Keratinocyte (primary cell): ENCODE results near the gene NHSL2. TPM values are rescaled to one million over a fixed set of nuclear protein-coding genes. Genes with fewer than 3 reads are reported as not detected.

Source experiments
- DNase-seq: peaks from one replicate; pipeline ENCODE4 v3.0.0-alpha.2; 2011; ENCODE audit warnings: low read depth, missing footprints, low spot score
- FAIRE-seq: peaks from 2 replicates; lab custom pipeline; 2011; peaks lifted over from hg19 to GRCh38; lab: Jason Lieb, UNC
- H2AFZ ChIP-seq: 2 replicates; pipeline ENCODE4 v1.6.0; 2012; ENCODE audit warnings: low read length, control low read depth, inconsistent platforms; ENCODE audit not compliant: control insufficient read depth
- H3K27ac ChIP-seq: 2 replicates; pipeline ENCODE4 v1.5.1; 2011; ENCODE audit warnings: low read length; ENCODE audit not compliant: control insufficient read depth, insufficient read depth
- H3K27me3 ChIP-seq: 3 replicates; pipeline ENCODE4 v1.6.0; 2011; ENCODE audit warnings: low read length; ENCODE audit not compliant: control insufficient read depth, insufficient read depth; ENCODE audit errors: extremely low read depth
- H3K36me3 ChIP-seq, 2 experiments: 2 replicates in 1 of 2; 3 replicates in 1 of 2; pipeline ENCODE4 v1.5.1; 2011; ENCODE audit warnings: low read length in 2 of 2, mild to moderate bottlenecking in 1 of 2; ENCODE audit not compliant: control insufficient read depth in 2 of 2, insufficient read depth in 2 of 2; ENCODE audit errors: extremely low read depth in 1 of 2
- H3K4me1 ChIP-seq: 3 replicates; pipeline ENCODE4 v1.5.1; 2011; ENCODE audit warnings: low read length; ENCODE audit not compliant: control insufficient read depth, insufficient read depth; ENCODE audit errors: extremely low read depth
- H3K4me2 ChIP-seq: 3 replicates; pipeline ENCODE4 v1.6.0; 2011; ENCODE audit warnings: low read depth, low read length; ENCODE audit not compliant: control insufficient read depth, insufficient read depth; ENCODE audit errors: extremely low read depth
- H3K4me3 ChIP-seq, 3 experiments: fragments of 200-600 bp in 1 of 3; sonication (generic) in 1 of 3; 2 replicates in 2 of 3; 3 replicates in 1 of 3; pipeline ENCODE4 v1.5.1; 2011 to 2016; ENCODE audit warnings: low read length in 3 of 3, mild to moderate bottlenecking in 3 of 3, control low read depth in 2 of 3, inconsistent platforms in 1 of 3, low read depth in 1 of 3, mixed read lengths in 1 of 3, mixed run types in 1 of 3, moderate library complexity in 1 of 3; ENCODE audit not compliant: control insufficient read depth in 2 of 3, insufficient read depth in 2 of 3; ENCODE audit errors: extremely low read depth in 1 of 3
- H3K79me2 ChIP-seq: 2 replicates; pipeline ENCODE4 v1.6.0; 2012; ENCODE audit warnings: low read length; ENCODE audit not compliant: control insufficient read depth, insufficient read depth
- H3K9ac ChIP-seq: 3 replicates; pipeline ENCODE4 v1.6.0; 2011; ENCODE audit warnings: low read length; ENCODE audit not compliant: control insufficient read depth, insufficient read depth; ENCODE audit errors: extremely low read depth
- H3K9me1 ChIP-seq: 3 replicates; pipeline ENCODE4 v1.6.0; 2011; ENCODE audit warnings: low read length; ENCODE audit not compliant: control insufficient read depth, insufficient read depth; ENCODE audit errors: extremely low read depth
- H3K9me3 ChIP-seq: 2 replicates; pipeline ENCODE4 v1.5.1; 2012; ENCODE audit warnings: low read depth, low read length; ENCODE audit not compliant: control insufficient read depth
- H4K20me1 ChIP-seq: 3 replicates; pipeline ENCODE4 v1.6.0; 2011; ENCODE audit warnings: low read length; ENCODE audit not compliant: control insufficient read depth, insufficient read depth; ENCODE audit errors: extremely low read depth
- EZH2 ChIP-seq: IDR thresholded peaks from one replicate; pipeline ENCODE4 v1.6.1; 2012; ENCODE audit warnings: inconsistent platforms, mild to moderate bottlenecking, low read length, moderate library complexity
- dilution Hi-C: fragments of 300-500 bp; cut with MboI; formaldehyde crosslinking; loops from one replicate; pipeline ENCODE4 v1.7.0; 2020; ENCODE audit warnings: low sequenced_read_pairs; ENCODE audit not compliant: extremely low pct_ligation_motif_present
- polyA plus RNA-seq, 5 experiments: library from polyadenylated mRNA; depleted of rRNA in 3 of 5; stranded (reverse) in 3 of 5; stranded (forward) in 1 of 5; unstranded in 1 of 5; fragments of >200 nt; gene quantifications; 1 replicate in 1 of 5; 2 replicates in 3 of 5; 3 replicates in 1 of 5; pipeline versions ENCODE4 v1.2.1 to v1.2.3, GENCODE V29; 2011 to 2012; ENCODE audit warnings: missing spikeins in 2 of 5, low read depth in 1 of 5, low replicate concordance in 1 of 5
- TF ChIP-seq, protein P1 (sequence below), 3 experiments: IDR thresholded peaks in 1 of 3; conservative IDR thresholded peaks in 1 of 3; optimal IDR thresholded peaks in 1 of 3; 2 replicates in 2 of 3; 3 replicates in 1 of 3; pipeline versions ENCODE3 to v1.5.1; 2011; ENCODE audit warnings: low read length in 3 of 3, mild to moderate bottlenecking in 3 of 3, moderate library complexity in 2 of 3, control low read depth in 1 of 3, inconsistent platforms in 1 of 3; ENCODE audit not compliant: insufficient read depth in 2 of 3; ENCODE audit errors: extremely low read depth in 1 of 3

The NHSL2 gene
- polyA plus RNA-seq, 1 donor (not counting 4 experiments of a cell fraction or from before 2014, with no cell fraction given) = 0.04 TPM

GRCh38 chrX:71911731-71912050 is 1.0 kb downstream of the NHSL2 start:
- dilution Hi-C loops = no loop called here
- no peaks in the 10 kb centered on the region for H3K9me1 ChIP-seq
- H2AFZ ChIP-seq = no peak overlapping the region
- H3K9ac ChIP-seq = no peak overlapping the region
- H3K9me3 ChIP-seq = no peaks in the 10 kb centered on the region
- H3K4me2 ChIP-seq = peak overlapping the region; percentile 51
- H3K4me3 ChIP-seq = no peak overlapping the region
- DNase-seq (no peak), FAIRE-seq (no peak)
- no peaks in the 10 kb centered on the region for H3K36me3 ChIP-seq
- TF ChIP-seq, protein P1, sequence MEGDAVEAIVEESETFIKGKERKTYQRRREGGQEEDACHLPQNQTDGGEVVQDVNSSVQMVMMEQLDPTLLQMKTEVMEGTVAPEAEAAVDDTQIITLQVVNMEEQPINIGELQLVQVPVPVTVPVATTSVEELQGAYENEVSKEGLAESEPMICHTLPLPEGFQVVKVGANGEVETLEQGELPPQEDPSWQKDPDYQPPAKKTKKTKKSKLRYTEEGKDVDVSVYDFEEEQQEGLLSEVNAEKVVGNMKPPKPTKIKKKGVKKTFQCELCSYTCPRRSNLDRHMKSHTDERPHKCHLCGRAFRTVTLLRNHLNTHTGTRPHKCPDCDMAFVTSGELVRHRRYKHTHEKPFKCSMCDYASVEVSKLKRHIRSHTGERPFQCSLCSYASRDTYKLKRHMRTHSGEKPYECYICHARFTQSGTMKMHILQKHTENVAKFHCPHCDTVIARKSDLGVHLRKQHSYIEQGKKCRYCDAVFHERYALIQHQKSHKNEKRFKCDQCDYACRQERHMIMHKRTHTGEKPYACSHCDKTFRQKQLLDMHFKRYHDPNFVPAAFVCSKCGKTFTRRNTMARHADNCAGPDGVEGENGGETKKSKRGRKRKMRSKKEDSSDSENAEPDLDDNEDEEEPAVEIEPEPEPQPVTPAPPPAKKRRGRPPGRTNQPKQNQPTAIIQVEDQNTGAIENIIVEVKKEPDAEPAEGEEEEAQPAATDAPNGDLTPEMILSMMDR (optimal IDR thresholded peaks at IDR 0.05 in 1 of 3, IDR thresholded peaks at IDR 0.05 in 1 of 3, conservative IDR thresholded peaks at IDR 0.05 in 1 of 3; ENCODE audit: extremely low read depth in 1 of 3, insufficient read depth in 2 of 3, low read length in 3 of 3) = no peak
- peak; percentile 47 for TF ChIP-seq EZH2
- H3K79me2 ChIP-seq = no peaks in the 10 kb centered on the region
- H3K27me3 ChIP-seq = peaks cover 33% of the 10 kb centered on the region
- H3K27ac ChIP-seq = no peak overlapping the region
- H3K4me1 ChIP-seq = no peaks in the 10 kb centered on the region
- no peaks in the 10 kb centered on the region for H4K20me1 ChIP-seq

- H2AFZ ChIP-seq = no peak overlapping the region
- peaks cover 32% of the 10 kb centered on the region for H3K27me3 ChIP-seq
- H3K9ac ChIP-seq = no peak overlapping the region
- FAIRE-seq (no peak), DNase-seq (no peak)
- no peaks in the 10 kb centered on the region for H3K9me1 ChIP-seq
- H3K4me3 ChIP-seq = no peak overlapping the region
- H3K79me2 ChIP-seq = no peaks in the 10 kb centered on the region
- dilution Hi-C loops = no loop called here
- H3K27ac ChIP-seq = no peak overlapping the region
- H4K20me1 ChIP-seq = no peaks in the 10 kb centered on the region
- H3K36me3 ChIP-seq = no peaks in the 10 kb centered on the region
- no peaks in the 10 kb centered on the region for H3K4me1 ChIP-seq
- H3K9me3 ChIP-seq = no peaks in the 10 kb centered on the region
- TF ChIP-seq, protein P1 (optimal IDR thresholded peaks at IDR 0.05 in 1 of 3, IDR thresholded peaks at IDR 0.05 in 1 of 3, conservative IDR thresholded peaks at IDR 0.05 in 1 of 3; ENCODE audit: extremely low read depth in 1 of 3, insufficient read depth in 2 of 3, low read length in 3 of 3) = no peak
- no peak for TF ChIP-seq EZH2
- H3K4me2 ChIP-seq = no peak overlapping the region
Measured at GRCh38 chrX:71912156-71912555, 1.5 kb downstream of the NHSL2 start.
